Activated CD4-positive, alpha-beta T cell treated with anti-CD3 and anti-CD28 coated beads, Interleukin-2, Interleukin-6, amounts not matched to agents 100 ng/mL and 50 ng/mL, durations not matched to agents 16 hours and 8 hours (primary cell): ENCODE results near the gene TRIM71.

Experiments used
- DNase-seq: peaks from one replicate; pipeline ENCODE4 v3.0.0-alpha.2; 2020

Gene TRIM71

DNA sequence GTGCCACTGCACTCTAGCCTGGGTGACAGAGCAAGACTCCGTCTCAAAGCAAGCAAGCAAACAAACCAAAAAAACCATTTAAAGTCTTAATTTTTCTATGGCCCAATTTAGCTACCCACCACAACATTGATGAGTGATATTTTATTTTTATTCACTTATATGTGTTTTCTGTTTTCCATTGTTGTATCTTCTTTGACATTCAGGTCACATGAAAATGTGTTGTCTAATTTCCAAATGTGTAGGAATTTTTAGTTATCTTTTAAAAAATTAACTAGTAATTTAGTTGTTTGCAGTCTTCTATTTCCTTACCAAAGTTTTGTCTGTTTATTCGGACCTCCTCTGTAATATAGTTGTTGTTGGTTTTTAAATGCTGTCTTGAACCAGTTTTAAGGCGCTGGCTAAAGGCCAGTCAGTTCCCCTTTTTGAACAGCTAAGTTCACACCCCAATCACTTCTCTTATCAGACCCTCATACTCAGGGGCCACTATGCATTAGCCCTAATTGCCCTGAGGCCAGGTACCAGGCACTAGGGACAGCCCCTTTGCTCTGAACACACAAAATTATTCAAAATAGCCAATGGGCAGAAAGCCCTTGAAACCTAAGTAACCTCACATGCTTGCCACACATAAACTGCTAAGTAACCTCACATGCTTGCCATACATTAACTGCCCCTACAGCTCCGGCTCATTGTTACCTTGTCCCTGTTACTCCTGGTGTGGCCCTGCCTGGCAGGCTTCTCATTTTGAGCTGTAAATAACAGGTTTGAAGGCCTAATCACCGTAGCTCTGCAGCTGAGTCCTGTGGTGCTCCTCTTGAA is 129.4 kb downstream of the TRIM71 start:
- DNase-seq, result no peak
